HT1080 (cell line): ENCODE results near the gene SLC25A24. TPM values are rescaled to one million over a fixed set of nuclear protein-coding genes. Genes with fewer than 3 reads are reported as not detected.
A peak's percentile ranks its signal among the peaks of the same experiment; 100 is the strongest.
"Not testable (repeated sequence)": the region's sequence is repeated elsewhere in the genome, so short reads cannot be mapped to it uniquely, and the experiment has no call there.

Experiments used
- DNase-seq: peaks from one replicate; pipeline ENCODE4 v3.0.0-alpha.2; 2015; ENCODE audit warnings: low read depth
- total RNA-seq: library from RNA; depleted of rRNA; stranded (reverse); fragments of >200 nt; shearing (Covaris generic); gene quantifications from 2 replicates; pipeline ENCODE4 v1.2.3, GENCODE V29; 2014

SLC25A24 gene
- total RNA-seq, 1 experiment from 2014 or later = 32.7 TPM

DNA sequence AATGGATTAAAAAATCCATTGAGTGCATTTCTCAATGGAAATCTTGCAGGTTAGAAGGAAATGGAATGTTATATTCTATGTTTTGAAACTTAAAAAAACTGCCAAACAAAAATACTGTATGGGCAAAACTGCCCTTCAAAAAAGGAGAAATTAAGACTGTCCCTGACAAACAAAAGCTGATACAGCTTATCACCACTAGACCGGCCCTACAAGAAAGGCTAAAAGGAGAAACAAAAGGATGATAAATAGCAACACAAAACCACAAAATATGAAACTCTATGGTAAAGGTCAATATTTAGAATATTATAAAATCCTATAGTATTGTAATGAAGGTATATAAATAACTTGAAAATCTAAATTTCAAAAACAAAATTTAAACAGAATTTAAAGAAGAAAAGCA, 60.0 kb downstream of the SLC25A24 start:
- DNase-seq = no peak

DNA sequence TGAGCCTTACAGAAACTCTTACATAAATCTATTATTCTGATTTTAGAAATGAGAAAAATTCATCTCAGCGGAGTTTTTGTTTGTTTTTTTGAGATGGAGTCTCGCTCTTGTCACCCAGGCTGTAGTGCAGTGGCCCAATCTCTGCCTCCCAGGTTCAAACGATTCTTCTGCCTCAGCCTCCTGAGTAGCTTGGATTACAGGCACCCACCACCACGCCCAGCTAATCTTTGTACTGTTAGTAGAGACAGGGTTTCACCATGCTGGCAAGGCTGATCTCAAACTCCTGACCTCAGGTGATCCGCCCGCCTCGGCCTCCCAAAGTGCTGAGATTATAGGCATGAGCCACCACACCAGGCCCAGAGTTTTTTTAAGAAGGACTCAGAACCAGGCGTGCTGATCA, 60.6 kb downstream of the SLC25A24 start:
- DNase-seq = not testable (repeated sequence)

DNA sequence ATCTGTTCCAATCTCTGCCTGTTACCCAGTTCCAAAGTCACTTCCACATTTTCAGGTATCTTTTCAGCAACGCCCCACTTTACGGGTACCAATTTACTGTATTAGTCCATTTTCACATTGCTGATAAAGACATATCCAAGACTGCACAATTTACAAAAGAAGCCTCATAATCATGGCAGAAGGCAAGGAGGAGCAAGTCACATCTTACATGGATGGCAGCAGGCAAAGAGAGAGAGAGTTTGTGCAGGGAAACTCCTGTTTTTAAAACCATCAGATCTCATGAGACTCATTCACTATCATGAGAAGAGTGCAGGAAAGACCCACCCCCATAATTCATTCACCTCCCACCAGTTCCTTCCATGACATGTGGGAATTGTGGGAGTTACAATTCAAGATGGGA, 67.0 kb downstream of the SLC25A24 start:
- DNase-seq = not testable (repeated sequence)

DNA sequence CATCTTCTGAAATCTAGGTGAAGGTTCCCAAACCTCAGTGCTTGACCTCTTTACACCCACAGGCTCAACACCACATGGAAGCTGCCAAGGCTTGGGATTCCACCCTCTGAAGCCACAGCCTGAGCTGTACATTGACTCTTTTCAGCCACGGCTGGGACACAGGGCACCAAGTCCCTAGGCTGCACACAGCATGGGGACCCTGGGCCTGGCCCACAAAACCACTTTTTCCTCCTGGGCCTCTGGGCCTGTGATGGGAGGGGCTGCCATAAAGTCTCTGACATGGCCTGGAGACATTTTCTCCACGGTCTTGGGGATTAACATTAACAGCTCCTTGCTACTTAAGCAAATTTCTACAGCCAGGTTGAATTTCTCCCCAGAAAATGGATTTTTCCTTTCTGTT, 67.8 kb downstream of the SLC25A24 start:
- DNase-seq = not testable (repeated sequence)

DNA sequence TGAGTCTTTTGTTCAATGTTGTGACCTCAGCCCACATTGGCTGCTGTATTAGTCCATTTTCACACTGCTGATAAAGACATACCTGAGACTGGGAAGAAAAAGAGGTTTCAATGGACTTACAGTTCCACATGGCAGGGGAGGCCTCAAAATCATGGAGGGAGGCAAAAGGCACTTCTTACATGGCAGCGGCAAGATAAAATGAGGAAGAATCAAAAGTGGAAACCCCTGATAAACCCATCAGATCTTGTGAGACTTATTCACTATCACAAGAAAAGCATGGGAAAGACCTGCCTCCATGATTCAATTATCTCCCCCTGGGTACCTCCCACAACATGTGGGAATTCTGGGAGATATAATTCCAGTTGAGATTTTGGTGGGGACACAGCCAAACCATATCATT, 68.9 kb downstream of the SLC25A24 start:
- not testable (repeated sequence) for DNase-seq

DNA sequence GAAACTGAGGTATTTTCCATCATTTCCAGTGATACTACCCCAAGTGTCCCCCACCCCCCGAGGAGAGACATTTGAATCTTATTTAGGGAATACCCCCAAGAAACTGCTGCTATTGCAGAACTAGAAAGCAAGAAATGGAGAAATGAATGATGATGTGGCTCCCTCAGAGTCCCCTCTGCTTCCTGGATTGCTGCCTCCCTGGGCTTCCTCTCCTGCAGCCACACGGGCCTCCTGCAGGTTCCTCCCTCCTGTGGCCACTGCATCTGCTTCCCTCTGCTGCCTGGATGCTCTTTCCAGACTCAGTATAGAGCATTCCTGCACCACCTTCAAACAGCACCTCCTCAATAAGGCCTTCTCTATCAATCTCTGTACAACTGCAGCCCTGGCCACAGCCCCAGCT, 69.3 kb downstream of the SLC25A24 start:
- DNase-seq = no peak

DNA sequence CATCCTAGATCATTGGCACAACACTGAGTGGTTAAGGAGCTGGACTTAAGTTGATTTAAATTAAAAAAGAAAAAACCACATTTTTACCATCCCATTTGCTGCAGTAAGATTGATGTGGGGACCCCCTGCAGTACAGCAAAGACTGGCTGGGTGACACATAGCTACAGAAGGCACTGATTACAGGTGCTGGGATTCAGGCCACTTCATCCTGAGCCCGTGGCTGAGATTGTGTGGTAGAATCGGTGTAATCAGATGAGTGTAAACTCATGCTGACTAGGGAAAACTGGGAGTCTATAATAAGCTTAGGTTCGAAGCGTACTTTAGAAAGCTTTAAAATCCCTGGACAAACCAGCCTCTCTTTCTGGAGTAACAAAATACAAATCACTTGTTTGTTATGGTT, 70.1 kb downstream of the SLC25A24 start:
- DNase-seq = no peak

DNA sequence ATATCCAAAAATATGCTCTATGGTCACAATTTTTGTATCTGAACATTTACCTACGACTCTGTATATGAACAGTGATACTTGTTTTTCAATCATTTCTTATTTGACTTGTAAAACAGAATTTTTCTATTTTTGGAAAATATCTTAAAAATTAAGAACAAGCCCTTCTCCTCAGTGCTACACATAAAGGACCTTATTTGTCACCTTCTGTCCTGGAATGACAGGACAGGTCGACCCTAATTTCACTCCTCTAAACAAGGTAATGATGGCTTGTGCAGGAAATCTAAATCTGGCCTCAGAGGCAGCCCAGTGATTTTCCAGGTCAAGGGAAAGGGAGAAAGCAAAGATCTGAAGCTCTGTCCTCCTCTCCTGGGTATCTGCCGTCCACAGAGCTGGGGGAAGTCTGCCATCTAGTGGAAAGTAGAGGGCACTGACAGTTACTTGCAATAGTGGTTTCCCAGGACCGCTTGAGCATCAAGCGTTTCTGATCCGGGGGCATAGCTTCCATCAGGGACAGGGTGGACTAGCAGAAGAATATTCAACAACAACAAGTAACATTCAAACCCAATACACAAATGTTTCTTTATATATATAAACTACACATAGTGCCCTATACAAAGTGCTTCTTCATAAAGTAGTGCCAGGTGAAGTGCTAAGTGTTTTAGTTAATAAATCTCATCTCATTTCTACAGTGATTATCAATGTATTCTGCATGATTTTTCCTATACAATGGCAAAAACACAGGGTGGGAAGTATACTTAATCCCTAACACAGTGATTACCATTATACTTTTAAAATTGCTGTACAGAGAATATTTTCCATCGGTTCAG, 74.6 kb downstream of the SLC25A24 start:
- DNase-seq = peak; percentile 74

DNA sequence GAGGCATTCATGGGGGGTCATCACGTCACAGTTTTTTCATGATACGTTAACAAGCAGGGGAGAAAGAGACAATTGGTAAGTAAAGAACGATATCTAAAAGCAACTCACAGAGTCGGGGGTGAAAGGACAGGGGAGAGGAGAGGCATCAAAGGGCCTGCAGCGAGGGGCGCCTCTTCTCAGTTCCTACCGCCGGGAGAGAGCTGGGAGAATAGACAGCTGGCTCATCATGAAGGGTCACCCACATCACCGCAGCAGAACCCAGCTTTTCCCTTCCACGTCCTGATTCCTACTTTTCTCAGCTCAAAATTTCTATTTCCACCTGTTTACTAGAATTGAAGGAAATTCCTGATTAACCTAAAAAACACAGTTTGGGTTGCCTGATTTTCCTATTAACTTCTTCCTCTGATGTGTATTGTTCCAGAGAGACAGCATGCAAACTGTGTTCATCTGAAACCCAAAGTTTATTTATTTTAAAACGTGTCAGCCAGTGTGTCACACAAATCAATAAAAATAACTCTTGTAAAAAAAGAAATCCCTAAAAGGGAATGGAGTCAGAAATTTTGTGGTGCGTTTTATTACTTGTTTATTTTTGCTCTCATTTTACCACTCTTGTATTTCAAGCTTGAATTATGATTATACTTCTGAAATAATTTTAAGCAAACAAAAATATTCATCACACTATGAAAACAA, 75.4 kb downstream of the SLC25A24 start:
- DNase-seq = no peak

DNA sequence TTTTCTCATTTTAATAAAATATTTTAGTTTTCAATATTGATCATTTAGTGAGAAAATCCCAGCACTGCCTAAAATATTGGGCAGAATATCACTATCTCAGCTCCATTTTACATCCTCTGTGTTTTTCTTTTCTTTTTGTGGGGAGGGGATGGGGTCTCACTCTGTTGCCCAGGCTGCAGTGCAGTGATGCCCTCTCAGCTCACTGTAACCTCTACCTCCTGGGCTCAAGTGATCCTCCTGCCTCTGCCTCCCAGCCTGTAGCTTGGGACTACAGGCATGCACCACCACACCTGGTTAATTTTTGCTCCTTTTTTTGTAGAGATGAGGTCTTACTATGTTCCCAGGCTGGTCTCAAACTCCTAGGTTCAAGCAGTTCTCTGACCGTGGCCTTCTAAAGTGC, 76.1 kb downstream of the SLC25A24 start:
- no peak for DNase-seq

DNA sequence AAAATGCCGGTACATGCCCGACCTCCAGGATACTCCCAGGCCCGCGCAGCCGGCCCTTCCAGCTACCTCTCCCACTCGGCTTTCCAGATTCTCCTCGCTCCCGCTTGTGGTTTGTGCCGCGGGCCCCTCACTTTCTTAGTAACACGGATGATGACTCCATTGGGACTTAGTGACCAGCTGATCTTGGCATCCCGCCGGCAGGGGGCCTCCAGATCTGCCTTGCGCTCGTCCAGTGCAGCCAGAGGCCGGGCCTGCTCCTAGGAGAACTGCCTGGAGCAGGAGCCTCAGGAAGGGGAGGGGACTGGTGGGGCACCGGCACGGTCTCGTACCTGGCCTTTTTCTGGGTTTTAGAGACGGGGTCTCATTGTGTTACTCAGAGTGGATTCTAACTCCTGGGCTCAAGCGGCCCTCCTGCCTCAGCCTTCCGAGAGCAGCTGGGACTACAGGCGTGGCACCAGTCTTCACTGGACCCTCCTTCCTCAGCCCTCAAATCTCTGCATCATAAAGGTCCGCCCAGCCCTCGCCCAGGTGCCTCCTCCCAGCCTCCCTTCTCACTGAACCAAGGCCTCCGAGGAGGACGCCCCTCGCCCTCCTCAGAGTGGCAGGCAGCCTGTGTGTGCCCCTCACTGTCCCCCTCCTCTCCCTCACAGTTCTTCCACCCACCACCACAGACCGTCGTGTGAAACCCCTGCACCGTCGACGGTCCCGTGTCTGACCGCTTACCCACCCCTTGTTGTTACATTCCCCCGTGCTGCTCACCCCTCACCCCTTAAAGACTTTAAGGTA, 78.6 kb downstream of the SLC25A24 start:
- no peak for DNase-seq

DNA sequence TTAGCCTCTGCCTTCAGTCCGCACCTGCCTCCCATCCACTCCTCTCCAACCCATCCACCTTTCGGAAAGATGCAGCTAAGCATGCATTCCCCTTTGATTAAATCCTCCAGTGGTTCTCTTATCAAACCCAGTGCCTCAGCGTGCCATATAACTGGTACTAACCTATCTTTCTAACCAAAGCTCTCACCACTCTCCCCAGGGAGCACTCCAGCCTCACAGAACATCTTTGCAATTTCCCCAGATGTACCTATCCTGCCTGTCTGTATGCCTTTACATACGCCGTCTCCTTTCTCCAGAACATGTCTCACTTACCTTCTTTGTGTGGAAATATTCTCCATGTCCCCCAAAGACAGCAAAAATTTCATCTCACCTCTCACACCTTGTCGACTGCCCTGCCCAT, 80.0 kb downstream of the SLC25A24 start:
- no peak for DNase-seq

DNA sequence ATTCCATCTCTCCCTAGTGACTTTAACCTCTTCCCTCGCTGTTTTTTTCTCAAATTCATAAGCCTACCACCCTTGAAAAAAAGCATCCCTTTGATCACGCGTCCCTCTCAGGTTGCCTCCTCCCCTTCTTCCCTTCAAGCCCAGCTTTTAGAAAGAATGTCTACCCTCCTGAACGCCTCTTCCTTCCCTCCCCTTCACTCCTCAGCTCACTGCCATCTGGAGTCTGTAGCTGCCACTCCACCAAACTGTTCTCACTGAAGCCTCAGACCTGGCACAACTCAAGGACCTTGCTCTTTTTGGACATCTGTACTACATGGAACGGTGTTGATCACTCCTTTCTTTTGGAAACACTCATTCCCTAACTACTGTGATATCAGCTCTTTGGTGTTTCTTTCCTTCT, 80.6 kb downstream of the SLC25A24 start:
- no peak for DNase-seq

DNA sequence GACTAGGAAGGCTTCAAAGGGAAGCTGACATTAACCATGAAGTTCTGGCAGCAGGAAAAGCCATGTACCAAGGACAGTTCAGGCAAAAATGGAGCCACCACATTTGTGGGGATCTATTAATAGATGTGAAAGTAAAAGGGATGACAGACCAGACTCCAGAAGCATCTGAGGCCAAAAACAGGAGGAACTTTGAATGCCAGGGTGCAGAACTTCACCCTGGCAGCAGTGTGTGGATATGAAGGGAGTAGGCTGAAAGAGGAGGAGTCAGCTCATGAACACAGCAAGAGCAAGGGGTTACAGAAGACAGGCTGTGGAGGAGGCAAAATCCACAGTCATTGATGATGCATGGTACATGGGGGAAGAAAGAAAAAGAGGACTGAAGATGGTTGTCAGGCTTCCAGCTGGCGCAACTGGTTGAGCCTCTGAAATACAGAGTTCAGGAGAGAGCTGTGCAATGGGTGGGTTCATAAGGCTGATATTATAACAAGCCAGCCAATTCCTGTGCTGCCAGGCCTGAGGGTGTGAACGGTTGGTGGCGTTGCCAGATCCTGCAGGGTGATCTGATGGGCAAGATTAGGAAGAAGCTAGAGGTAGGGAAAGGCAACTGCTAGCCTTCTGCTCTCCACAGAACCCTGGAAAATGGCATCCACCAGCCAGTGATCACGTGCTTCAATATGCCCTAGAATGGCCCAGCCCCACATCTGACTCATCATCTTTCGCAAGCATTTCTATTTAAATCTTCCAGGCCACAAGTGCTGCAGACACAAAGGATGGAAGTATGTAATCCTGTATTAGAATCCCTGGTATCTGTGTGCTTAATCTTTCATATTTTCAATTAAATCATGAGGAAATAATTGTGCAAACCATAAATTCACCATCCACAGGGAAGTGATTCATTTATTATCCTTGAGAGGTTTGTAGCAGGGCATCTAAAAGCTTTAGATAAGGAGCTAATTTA, 81.9 kb downstream of the SLC25A24 start:
- DNase-seq = peak; percentile 80

DNA sequence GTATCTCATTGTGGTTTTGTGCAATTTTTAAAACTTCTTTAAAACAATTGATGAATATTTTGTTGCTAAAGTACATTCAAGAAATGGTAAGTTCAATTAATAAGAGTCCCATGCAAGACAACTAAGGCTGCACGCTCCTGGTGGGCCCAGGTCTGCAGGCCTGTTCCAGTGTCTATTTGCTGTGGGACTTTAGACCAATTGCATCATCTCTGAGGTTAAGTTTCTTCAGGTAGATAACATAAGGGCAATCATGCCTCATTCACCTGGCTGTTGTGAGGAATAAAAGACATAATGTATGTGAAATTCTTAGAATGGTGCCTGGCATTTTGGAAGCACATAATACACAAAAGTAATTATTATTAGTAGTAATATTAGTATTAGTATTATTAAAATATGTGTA, 82.9 kb downstream of the SLC25A24 start:
- DNase-seq = no peak

DNA sequence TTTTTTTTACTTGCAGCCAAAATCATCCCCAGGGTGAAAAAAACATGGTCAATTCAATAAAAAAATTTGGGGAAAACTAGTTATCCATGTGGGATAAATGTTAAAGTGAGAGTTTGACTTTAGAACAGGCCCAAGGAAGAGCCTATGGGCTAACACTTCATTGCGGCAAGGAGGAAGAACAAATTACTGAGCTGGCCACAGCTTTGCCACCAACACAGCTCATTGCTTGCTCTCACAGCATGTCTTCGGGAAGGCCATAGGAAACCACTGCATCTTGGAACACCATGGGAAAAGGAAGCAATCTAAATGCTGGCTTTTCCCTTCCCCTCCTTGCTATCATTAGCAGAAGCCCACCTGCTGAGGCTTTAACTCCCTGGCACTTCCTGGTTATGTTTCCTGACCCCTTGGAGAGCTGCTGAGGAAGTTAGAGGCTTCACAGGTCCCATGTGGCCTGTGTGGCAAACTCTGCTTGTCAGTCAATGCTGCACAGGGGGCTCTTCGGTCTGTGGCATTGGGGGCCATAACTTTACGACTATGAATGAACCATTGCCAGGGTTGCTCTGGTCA, 86.0 kb downstream of the SLC25A24 start:
- DNase-seq = no peak

DNA sequence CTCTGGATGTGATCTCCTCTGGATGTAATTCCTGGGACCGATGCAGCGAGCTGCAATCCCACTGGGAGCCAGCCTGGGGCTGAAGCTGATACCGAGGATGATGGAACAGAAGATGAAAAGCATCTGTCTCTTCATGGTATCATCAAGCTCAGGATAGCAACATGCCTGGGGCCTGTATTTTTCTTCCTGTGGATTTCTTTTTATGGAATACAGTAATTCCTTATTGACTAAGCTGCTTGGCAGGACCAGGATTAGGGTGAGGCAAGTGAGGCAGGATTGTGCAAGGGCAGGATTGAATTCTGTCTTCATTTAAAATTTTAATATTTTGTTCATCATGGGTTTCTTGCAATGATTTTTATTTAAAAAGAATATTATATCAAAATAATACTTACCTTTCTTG, 86.6 kb downstream of the SLC25A24 start:
- no peak for DNase-seq

DNA sequence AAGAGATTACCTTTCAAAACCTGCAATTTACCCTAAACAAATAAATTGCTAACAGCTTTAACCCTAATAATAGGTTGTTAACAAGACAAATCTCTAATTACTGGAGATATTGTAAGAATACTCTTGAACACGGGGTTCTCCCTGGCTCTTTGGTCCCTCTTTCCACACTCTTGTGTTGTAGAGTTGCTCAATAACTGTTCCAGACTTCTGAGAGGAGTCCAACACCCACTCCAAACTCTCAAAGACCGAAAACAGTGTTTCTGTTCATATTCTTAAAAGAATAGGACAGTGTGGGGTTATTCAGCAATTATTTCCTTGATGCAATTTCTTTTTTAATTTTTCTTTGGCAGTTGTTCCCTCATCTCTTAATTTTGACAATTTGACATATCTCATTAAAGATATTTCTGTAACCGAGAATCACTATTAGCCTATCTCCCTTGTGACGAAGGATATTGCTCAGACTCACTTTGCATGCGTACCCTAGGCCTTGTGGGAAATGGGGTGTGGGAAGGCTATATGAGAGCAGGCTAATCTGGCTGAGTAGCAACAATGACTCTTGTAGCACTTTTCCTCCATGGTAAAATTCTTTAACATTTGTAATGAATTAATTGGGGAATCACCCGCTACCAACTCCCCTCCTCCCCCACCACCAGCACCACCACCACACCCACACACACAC, 90.7 kb downstream of the SLC25A24 start:
- no peak for DNase-seq

DNA sequence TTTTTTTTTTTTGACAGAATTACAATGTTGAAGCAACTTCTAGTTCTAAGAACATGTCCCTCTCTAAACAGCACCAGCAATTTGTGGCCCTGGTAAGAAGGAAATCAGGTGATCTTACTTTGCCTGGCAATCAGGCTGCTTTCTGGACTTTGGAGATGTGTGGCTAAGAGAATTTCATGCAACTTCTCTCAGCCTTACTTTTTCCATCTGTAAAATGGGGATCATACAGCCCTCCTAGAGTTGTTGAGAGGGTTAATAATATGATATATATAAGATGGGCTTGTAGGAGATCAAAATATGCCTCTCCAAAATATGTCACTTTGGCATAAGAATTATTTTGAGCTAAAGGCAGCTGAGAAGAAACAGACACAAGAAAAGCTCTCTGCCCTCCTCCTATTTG, 92.0 kb downstream of the SLC25A24 start:
- no peak for DNase-seq

DNA sequence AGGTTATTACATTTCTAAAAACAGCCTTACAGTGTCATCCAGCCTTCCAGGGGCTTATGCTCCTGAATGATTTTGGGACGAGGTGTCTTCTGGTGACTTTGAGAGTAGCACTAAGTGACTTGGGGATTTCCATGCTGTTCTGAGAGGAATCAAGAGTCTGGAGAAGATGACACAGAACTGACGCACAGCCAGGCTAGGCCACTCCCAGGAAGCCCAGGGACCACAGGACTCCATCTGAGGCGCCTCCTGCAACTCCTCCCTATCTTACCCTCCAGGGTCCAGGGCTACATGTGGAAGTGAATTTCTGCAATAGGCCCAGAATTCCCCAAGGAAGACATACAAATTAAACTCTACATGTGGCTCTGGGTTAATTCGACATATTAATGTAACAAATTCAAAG, 92.5 kb downstream of the SLC25A24 start:
- DNase-seq = peak; percentile 94
